WTC11 (cell line): Measurements from ENCODE around the gene FBF1. TPM values are rescaled to one million over a fixed set of nuclear protein-coding genes. Genes with fewer than 3 reads are reported as not detected.

ENCODE experiments used
- ATAC-seq: fragments of 200-7000 bp; cut with Tn5 transposase; 2 replicates; pipeline ENCODE4 v1.10.0; 2021; ENCODE audit warnings: mild to moderate bottlenecking, moderate library complexity
- CTCF ChIA-PET: fragments of 300-600 bp; sonication (Branson Sonifier 250); formaldehyde crosslinking; loops from one replicate; lab custom pipeline; 2021; ENCODE audit warnings: antibody characterized with exemption; lab: Charles Lee
- POLR2A ChIA-PET: fragments of 350-600 bp; sonication (Branson Sonifier 250); formaldehyde crosslinking; loops from one replicate; lab custom pipeline; 2021; ENCODE audit warnings: antibody characterized with exemption; lab: Charles Lee
- DNase-seq: peaks from one replicate; pipeline ENCODE4 v3.0.0; 2021; ENCODE audit warnings: low spot score
- H3K27ac Mint-ChIP-seq: 2 replicates; pipeline ENCODE4 v1.8.0; 2021; ENCODE audit warnings: mixed read lengths
- H3K27me3 Mint-ChIP-seq: 2 replicates; pipeline ENCODE4 v1.8.0; 2021; ENCODE audit warnings: low read depth, mild to moderate bottlenecking, moderate library complexity, mixed read lengths
- H3K36me3 Mint-ChIP-seq: 2 replicates; pipeline ENCODE4 v1.8.0; 2021; ENCODE audit warnings: mixed read lengths
- H3K4me1 Mint-ChIP-seq: 2 replicates; pipeline ENCODE4 v1.8.0; 2022; ENCODE audit warnings: mixed read lengths
- H3K4me3 Mint-ChIP-seq: 2 replicates; pipeline ENCODE4 v1.8.0; 2021; ENCODE audit warnings: mild to moderate bottlenecking, moderate library complexity, mixed read lengths
- H3K9me3 Mint-ChIP-seq: 2 replicates; pipeline ENCODE4 v1.8.0; 2021; ENCODE audit warnings: mixed read lengths
- CREM ChIP-seq: sonication (generic); formaldehyde crosslinking; IDR thresholded peaks from 2 replicates; pipeline ENCODE4 v1.8.1; 2022; ENCODE audit warnings: mild to moderate bottlenecking, missing genetic modification reagents, moderate library complexity
- ERG ChIP-seq: fragments of 250-450 bp; sonication (Bioruptor Pico); IDR thresholded peaks from 2 replicates; pipeline ENCODE4 v1.8.0; 2021; ENCODE audit warnings: mild to moderate bottlenecking
- HMGA2 ChIP-seq: fragments of 250-450 bp; sonication (Bioruptor Pico); IDR thresholded peaks from 2 replicates; pipeline ENCODE4 v1.4.0; 2021; ENCODE audit warnings: mild to moderate bottlenecking, moderate library complexity
- IRF2 ChIP-seq: sonication (generic); formaldehyde crosslinking; IDR thresholded peaks from 2 replicates; pipeline ENCODE4 v1.8.0; 2022; ENCODE audit warnings: low read depth, missing genetic modification reagents, borderline replicate concordance
- MAX ChIP-seq: sonication (generic); formaldehyde crosslinking; IDR thresholded peaks from 2 replicates; pipeline ENCODE4 v1.8.0; 2022; ENCODE audit warnings: mild to moderate bottlenecking, missing genetic modification reagents
- MYBL2 ChIP-seq: sonication (generic); formaldehyde crosslinking; IDR thresholded peaks from 2 replicates; pipeline ENCODE4 v1.8.1; 2023; ENCODE audit warnings: mild to moderate bottlenecking, moderate library complexity, missing genetic modification reagents
- NFATC4 ChIP-seq: fragments of 250-450 bp; sonication (Bioruptor Pico); IDR thresholded peaks from 2 replicates; pipeline ENCODE4 v1.9.0; 2021; ENCODE audit warnings: mild to moderate bottlenecking
- NR2C2 ChIP-seq: sonication (generic); formaldehyde crosslinking; IDR thresholded peaks from 2 replicates; pipeline ENCODE4 v1.8.0; 2022; ENCODE audit warnings: mild to moderate bottlenecking, missing genetic modification reagents
- SMAD3 ChIP-seq: sonication (generic); formaldehyde crosslinking; IDR thresholded peaks from 2 replicates; pipeline ENCODE4 v1.8.0; 2022; ENCODE audit warnings: missing genetic modification reagents, mild to moderate bottlenecking, borderline replicate concordance
- SMAD4 ChIP-seq: sonication (generic); formaldehyde crosslinking; IDR thresholded peaks from 2 replicates; pipeline ENCODE4 v1.8.0; 2022; ENCODE audit warnings: mild to moderate bottlenecking, missing genetic modification reagents
- SOX15 ChIP-seq: fragments of 250-450 bp; sonication (Bioruptor Pico); IDR thresholded peaks from 2 replicates; pipeline ENCODE4 v1.9.0; 2021; ENCODE audit warnings: mild to moderate bottlenecking
- ZNF121 ChIP-seq: sonication (generic); formaldehyde crosslinking; IDR thresholded peaks from 2 replicates; pipeline ENCODE4 v1.8.0; 2023; ENCODE audit warnings: missing genetic modification reagents
- ZNF263 ChIP-seq: sonication (generic); formaldehyde crosslinking; IDR thresholded peaks from 2 replicates; pipeline ENCODE4 v1.8.1; 2022; ENCODE audit warnings: low read depth, mild to moderate bottlenecking, moderate library complexity, missing genetic modification reagents
- total RNA-seq: library from RNA; stranded (reverse); gene quantifications from 3 replicates; pipeline ENCODE4 v1.2.3, GENCODE V29; 2021
- TF ChIP-seq, protein P1 (sequence below): sonication (generic); formaldehyde crosslinking; conservative IDR thresholded peaks from 2 replicates; pipeline ENCODE4 v1.8.1; 2022; ENCODE audit warnings: mild to moderate bottlenecking, missing genetic modification reagents
- TF ChIP-seq, protein P2 (sequence below): sonication (generic); formaldehyde crosslinking; IDR thresholded peaks from 2 replicates; pipeline ENCODE4 v1.8.0; 2022; ENCODE audit warnings: missing genetic modification reagents
- TF ChIP-seq, protein P3 (sequence below): sonication (generic); formaldehyde crosslinking; IDR thresholded peaks from 2 replicates; pipeline ENCODE4 v1.8.1; 2022; ENCODE audit warnings: low read depth, mild to moderate bottlenecking, moderate library complexity, missing genetic modification reagents, borderline replicate concordance
- TF ChIP-seq, protein P4 (sequence below): fragments of 250-450 bp; sonication (Bioruptor Pico); IDR thresholded peaks from 2 replicates; pipeline ENCODE4 v1.9.0; 2021; ENCODE audit warnings: mild to moderate bottlenecking

FBF1 gene
- total RNA-seq, 1 experiment from 2014 or later, result 19.8 TPM

DNA sequence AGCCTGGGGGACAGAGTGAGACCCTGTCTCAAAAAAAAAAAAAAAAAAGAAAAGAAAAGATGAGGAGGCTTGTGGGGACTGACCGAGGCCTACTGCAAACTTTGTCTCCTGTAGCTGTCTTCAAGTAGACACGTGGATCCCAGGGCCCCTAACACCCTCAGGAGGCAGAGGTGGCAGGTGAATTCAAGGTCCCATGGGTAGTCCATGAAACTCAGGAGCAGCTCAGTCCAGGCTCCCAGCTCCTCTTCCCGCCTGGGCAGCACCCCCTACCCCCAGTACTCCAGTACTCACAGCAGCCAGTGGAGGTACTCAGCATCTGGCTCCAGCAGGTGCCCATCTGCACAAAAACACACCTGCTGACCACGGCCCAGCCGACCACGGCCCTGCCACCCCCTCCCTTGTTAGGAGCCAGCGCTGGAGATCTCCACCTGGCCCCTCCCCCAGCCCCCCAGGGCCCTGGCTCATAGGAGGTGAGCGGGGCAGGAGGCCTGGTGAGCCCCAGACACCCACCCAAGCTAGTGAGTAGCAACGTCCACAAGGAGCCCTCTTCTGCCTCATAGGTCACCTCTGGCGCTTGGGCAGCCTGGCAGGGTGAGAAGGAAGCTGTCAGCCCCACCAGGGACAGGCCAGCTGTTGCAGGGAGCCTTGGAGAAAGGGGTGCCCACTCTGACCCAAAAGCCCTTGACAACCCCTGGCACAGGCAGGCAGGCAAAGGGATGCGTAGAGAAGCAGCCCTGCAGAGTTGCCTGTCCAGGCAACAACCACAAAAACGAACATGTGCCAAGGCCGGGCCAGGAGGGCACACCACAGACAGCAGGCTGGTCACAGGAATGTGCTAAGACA lies 39.9 kb downstream of the FBF1 start:
- ChIA-PET POLR2A (no interaction called here), CTCF (interaction anchor here (1.7 kb wide), 1 partner anchor 104 kb away, joined by 4 read pairs; no protein-coding TSS in a partner anchor)
- Mint-ChIP-seq H3K36me3 (peaks cover 16% of the 10 kb centered on the region), H3K4me1 (peaks cover 10% of the 10 kb centered on the region), H3K27ac (no peak overlapping the region), H3K4me3 (no peak overlapping the region), H3K27me3 (no peaks in the 10 kb centered on the region), H3K9me3 (no peaks in the 10 kb centered on the region)
- TF ChIP-seq ZNF263 (CRISPR knock-in tag) (no peak), NFATC4 (CRISPR knock-in tag) (no peak)
- TF ChIP-seq, protein P1, sequence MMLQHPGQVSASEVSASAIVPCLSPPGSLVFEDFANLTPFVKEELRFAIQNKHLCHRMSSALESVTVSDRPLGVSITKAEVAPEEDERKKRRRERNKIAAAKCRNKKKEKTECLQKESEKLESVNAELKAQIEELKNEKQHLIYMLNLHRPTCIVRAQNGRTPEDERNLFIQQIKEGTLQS (CRISPR knock-in tag), result 0 out of 2 replicates have a peak, but pooled peaks have one; percentile 17
- ATAC-seq (no peak), DNase-seq (no peak)

DNA sequence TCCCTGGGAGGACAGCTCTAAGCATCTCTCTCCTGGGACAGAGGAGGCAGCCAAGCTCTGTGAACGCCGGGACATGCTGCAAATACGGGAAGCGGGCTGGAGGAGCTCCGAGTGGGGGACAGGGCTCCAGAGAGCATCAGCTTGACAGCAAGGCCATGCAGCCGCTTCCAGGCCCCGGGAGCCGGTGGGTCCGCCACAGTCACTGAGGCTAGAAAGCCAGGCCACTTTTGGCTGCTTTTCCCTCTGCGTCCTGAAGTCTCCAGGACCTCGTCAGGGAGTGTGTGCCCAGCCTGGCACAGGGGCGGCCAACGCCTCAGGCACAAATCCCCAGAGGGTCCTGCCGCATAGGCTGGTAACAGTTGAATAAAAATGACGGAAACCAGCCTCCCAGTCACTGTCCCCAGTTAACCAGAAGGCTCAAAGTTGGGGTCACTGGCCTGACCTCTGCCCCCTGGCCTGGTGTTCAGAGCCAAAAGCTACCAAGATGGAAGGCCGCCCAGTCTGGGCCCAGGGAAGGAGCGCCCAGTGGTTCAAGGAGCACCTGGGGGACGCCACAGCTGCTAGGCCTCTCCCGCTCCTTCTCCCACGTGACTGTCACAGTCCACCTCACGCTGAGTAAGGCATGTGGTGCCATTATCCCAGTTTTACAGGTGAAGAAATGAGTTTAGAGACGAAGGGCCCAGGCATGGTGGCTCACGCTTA lies 40.9 kb downstream of the FBF1 start:
- Mint-ChIP-seq H3K4me3 (no peak overlapping the region), H3K4me1 (peaks cover 16% of the 10 kb centered on the region), H3K36me3 (peaks cover 16% of the 10 kb centered on the region), H3K27me3 (no peaks in the 10 kb centered on the region)
- DNase-seq (no peak), ATAC-seq (no peak)
- CTCF ChIA-PET, result interaction anchor here (0.8 to 1.9 kb wide), 4 partner anchors 15 to 105 kb away, joined by 3 to 5 read pairs (median 4); no protein-coding TSS in a partner anchor
- no peak for TF ChIP-seq IRF2 (CRISPR knock-in tag)
- no peak for TF ChIP-seq MYBL2 (CRISPR knock-in tag)
- TF ChIP-seq, protein P2, sequence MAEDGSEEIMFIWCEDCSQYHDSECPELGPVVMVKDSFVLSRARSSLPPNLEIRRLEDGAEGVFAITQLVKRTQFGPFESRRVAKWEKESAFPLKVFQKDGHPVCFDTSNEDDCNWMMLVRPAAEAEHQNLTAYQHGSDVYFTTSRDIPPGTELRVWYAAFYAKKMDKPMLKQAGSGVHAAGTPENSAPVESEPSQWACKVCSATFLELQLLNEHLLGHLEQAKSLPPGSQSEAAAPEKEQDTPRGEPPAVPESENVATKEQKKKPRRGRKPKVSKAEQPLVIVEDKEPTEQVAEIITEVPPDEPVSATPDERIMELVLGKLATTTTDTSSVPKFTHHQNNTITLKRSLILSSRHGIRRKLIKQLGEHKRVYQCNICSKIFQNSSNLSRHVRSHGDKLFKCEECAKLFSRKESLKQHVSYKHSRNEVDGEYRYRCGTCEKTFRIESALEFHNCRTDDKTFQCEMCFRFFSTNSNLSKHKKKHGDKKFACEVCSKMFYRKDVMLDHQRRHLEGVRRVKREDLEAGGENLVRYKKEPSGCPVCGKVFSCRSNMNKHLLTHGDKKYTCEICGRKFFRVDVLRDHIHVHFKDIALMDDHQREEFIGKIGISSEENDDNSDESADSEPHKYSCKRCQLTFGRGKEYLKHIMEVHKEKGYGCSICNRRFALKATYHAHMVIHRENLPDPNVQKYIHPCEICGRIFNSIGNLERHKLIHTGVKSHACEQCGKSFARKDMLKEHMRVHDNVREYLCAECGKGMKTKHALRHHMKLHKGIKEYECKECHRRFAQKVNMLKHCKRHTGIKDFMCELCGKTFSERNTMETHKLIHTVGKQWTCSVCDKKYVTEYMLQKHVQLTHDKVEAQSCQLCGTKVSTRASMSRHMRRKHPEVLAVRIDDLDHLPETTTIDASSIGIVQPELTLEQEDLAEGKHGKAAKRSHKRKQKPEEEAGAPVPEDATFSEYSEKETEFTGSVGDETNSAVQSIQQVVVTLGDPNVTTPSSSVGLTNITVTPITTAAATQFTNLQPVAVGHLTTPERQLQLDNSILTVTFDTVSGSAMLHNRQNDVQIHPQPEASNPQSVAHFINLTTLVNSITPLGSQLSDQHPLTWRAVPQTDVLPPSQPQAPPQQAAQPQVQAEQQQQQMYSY (CRISPR knock-in tag), result no peak
- no peak for TF ChIP-seq NR2C2 (CRISPR knock-in tag)
- TF ChIP-seq, all 79 proteins: peak for 0
- Mint-ChIP-seq H3K27ac (no peak overlapping the region), H3K9me3 (no peaks in the 10 kb centered on the region)
- POLR2A ChIA-PET, result no interaction called here

GRCh38 chr17:75899353-75899752 lies 41.5 kb downstream of the FBF1 start:
- POLR2A ChIA-PET, result no interaction called here
- CTCF ChIA-PET, result interaction anchor here (0.8 to 1.9 kb wide), 5 partner anchors 15 to 115 kb away, joined by 3 to 5 read pairs (median 3); no protein-coding TSS in a partner anchor
- ATAC-seq, result no peak
- Mint-ChIP-seq H3K4me3 (no peak overlapping the region), H3K9me3 (no peaks in the 10 kb centered on the region), H3K4me1 (peaks cover 19% of the 10 kb centered on the region), H3K27me3 (no peaks in the 10 kb centered on the region), H3K36me3 (peaks cover 16% of the 10 kb centered on the region), H3K27ac (no peak overlapping the region)
- TF ChIP-seq, protein P3, sequence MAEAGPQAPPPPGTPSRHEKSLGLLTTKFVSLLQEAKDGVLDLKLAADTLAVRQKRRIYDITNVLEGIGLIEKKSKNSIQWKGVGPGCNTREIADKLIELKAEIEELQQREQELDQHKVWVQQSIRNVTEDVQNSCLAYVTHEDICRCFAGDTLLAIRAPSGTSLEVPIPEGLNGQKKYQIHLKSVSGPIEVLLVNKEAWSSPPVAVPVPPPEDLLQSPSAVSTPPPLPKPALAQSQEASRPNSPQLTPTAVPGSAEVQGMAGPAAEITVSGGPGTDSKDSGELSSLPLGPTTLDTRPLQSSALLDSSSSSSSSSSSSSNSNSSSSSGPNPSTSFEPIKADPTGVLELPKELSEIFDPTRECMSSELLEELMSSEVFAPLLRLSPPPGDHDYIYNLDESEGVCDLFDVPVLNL (CRISPR knock-in tag), result no peak
- TF ChIP-seq SMAD4 (CRISPR knock-in tag), result no peak
- no peak for DNase-seq

- H3K9me3 Mint-ChIP-seq, result no peaks in the 10 kb centered on the region
- H3K4me3 Mint-ChIP-seq, result no peak overlapping the region
- H3K36me3 Mint-ChIP-seq, result peaks cover 16% of the 10 kb centered on the region
- DNase-seq, result no peak
- H3K4me1 Mint-ChIP-seq, result peaks cover 24% of the 10 kb centered on the region
- no peak for ATAC-seq
- ChIA-PET POLR2A (interaction anchor here (2.0 kb wide), 1 partner anchor 43 kb away, joined by 6 read pairs; the partner anchor contains the start of gene WBP2), CTCF (interaction anchor here (0.6 to 7.5 kb wide), 6 partner anchors 12 to 381 kb away, joined by 3 to 71 read pairs (median 4); partner anchors contain the start of gene TRIM47)
- H3K27ac Mint-ChIP-seq, result peak overlapping the region; percentile 70; the same call in 1 of the 2 replicates
- no peaks in the 10 kb centered on the region for H3K27me3 Mint-ChIP-seq
- TF ChIP-seq, protein P4, sequence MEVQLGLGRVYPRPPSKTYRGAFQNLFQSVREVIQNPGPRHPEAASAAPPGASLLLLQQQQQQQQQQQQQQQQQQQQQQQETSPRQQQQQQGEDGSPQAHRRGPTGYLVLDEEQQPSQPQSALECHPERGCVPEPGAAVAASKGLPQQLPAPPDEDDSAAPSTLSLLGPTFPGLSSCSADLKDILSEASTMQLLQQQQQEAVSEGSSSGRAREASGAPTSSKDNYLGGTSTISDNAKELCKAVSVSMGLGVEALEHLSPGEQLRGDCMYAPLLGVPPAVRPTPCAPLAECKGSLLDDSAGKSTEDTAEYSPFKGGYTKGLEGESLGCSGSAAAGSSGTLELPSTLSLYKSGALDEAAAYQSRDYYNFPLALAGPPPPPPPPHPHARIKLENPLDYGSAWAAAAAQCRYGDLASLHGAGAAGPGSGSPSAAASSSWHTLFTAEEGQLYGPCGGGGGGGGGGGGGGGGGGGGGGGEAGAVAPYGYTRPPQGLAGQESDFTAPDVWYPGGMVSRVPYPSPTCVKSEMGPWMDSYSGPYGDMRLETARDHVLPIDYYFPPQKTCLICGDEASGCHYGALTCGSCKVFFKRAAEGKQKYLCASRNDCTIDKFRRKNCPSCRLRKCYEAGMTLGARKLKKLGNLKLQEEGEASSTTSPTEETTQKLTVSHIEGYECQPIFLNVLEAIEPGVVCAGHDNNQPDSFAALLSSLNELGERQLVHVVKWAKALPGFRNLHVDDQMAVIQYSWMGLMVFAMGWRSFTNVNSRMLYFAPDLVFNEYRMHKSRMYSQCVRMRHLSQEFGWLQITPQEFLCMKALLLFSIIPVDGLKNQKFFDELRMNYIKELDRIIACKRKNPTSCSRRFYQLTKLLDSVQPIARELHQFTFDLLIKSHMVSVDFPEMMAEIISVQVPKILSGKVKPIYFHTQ, result no peak
- no peak for TF ChIP-seq MAX
- TF ChIP-seq SOX15 (CRISPR knock-in tag), result no peak
- TF ChIP-seq SMAD3 (CRISPR knock-in tag), result no peak
- no peak for TF ChIP-seq CREM (CRISPR knock-in tag)
- no peak for TF ChIP-seq HMGA2 (CRISPR knock-in tag)
- no peak for TF ChIP-seq ZNF121
- TF ChIP-seq ERG, result no peak
Observed at GRCh38 chr17:75898791-75899190, 42.1 kb downstream of the FBF1 start.
